ENCODE data around the gene TNK2. TPM values are rescaled to one million over a fixed set of nuclear protein-coding genes. Genes with fewer than 3 reads are reported as not detected.
"Not testable (repeated sequence)": the region's sequence is repeated elsewhere in the genome, so short reads cannot be mapped to it uniquely, and the experiment has no call there.

TNK2 gene
- total RNA-seq, 2 experiments from 2014 or later, result 43.6 to 92.1 TPM

- Histone ChIP-seq H3K79me2 (ENCODE audit: insufficient read depth, low read depth, low read length) (no peaks in the 10 kb centered on the region), H3K27ac (ENCODE audit: low read depth, low read length, poor library complexity, severe bottlenecking) (no peak overlapping the region), H2AFZ (ENCODE audit: low read length) (no peak overlapping the region), H3K4me2 (ENCODE audit: low read length) (no peak overlapping the region), H3K9me2 (ENCODE audit: insufficient read depth, low read length) (no peaks in the 10 kb centered on the region), H3K4me1 (ENCODE audit: insufficient read depth, low read length, poor library complexity, severe bottlenecking) (peaks cover 9% of the 10 kb centered on the region), H4K20me1 (ENCODE audit: insufficient read depth, low read length) (no peaks in the 10 kb centered on the region), H3K4me3 (ENCODE audit: low read depth, low read length, poor library complexity, severe bottlenecking) (no peak overlapping the region), H3K36me3 (ENCODE audit: insufficient read depth, low read length) (no peaks in the 10 kb centered on the region), H3K9me3 (ENCODE audit: low read length) (no peaks in the 10 kb centered on the region)
- no peak for TF ChIP-seq EZH2phosphoT487 (IDR thresholded peaks at IDR 0.05; ENCODE audit: borderline replicate concordance, low read depth, low read length)
- no peak for TF ChIP-seq CTCF (conservative IDR thresholded peaks at IDR 0.05; ENCODE audit: low read length)
- intact Hi-C loops (cut with micrococcal nuclease; ENCODE audit: unreplicated experiment), result no loop called here
- ChIA-PET POLR2A (interaction anchor here (1.1 kb wide), 3 partner anchors 9 to 58 kb away, joined by 3 read pairs; no protein-coding TSS in a partner anchor), CTCF (ENCODE audit: unreplicated experiment) (interaction anchor here (1.2 kb wide), 1 partner anchor 23 kb away, joined by 5 read pairs; no protein-coding TSS in a partner anchor)
- BruUV-seq (replicated peaks), result no TSS peak
- no peak for DNase-seq (ENCODE audit: low spot score)
These were observed 7.9 kb upstream of the TNK2 start for GRCh38 chr3:195916291-195916690.

GRCh38 chr3:195914648-195915473 is 6.5 kb upstream of the TNK2 start:
- BruUV-seq (replicated peaks), result no TSS peak
- Histone ChIP-seq H3K36me3 (ENCODE audit: insufficient read depth, low read length) (no peaks in the 10 kb centered on the region), H3K9me3 (ENCODE audit: low read length) (no peaks in the 10 kb centered on the region), H3K79me2 (ENCODE audit: insufficient read depth, low read depth, low read length) (no peaks in the 10 kb centered on the region), H3K4me2 (ENCODE audit: low read length) (peak overlapping the region; percentile 72), H2AFZ (ENCODE audit: low read length) (peak overlapping the region; percentile 95), H4K20me1 (ENCODE audit: insufficient read depth, low read length) (no peaks in the 10 kb centered on the region), H3K4me1 (ENCODE audit: insufficient read depth, low read length, poor library complexity, severe bottlenecking) (peaks cover 14% of the 10 kb centered on the region), H3K27ac (ENCODE audit: low read depth, low read length, poor library complexity, severe bottlenecking) (peak overlapping the region; percentile 28), H3K9me2 (ENCODE audit: insufficient read depth, low read length) (no peaks in the 10 kb centered on the region), H3K4me3 (ENCODE audit: low read depth, low read length, poor library complexity, severe bottlenecking) (peak overlapping the region; percentile 29)
- ChIA-PET CTCF (ENCODE audit: unreplicated experiment) (interaction anchor here (0.6 to 1.5 kb wide), 7 partner anchors 10 to 644 kb away, joined by 3 to 5 read pairs (median 3); partner anchors contain the start of gene XXYLT1), POLR2A (interaction anchor here (0.7 to 1.4 kb wide), 5 partner anchors 7 to 75 kb away, joined by 3 to 5 read pairs (median 4); no protein-coding TSS in a partner anchor)
- intact Hi-C loops (cut with micrococcal nuclease; ENCODE audit: unreplicated experiment), result loop anchor here (1.0 to 2.0 kb wide), 4 partner anchors 20 to 644 kb away; partner anchors contain the start of gene XXYLT1
- TF ChIP-seq CTCF (conservative IDR thresholded peaks at IDR 0.05; ENCODE audit: low read length) (peak; percentile 95), EZH2phosphoT487 (IDR thresholded peaks at IDR 0.05; ENCODE audit: borderline replicate concordance, low read depth, low read length) (no peak)
- peak; percentile 95 for DNase-seq (ENCODE audit: low spot score)

- peaks cover 16% of the 10 kb centered on the region for H3K4me1 ChIP-seq (ENCODE audit: insufficient read depth, low read length, poor library complexity, severe bottlenecking)
- not testable (repeated sequence) for H4K20me1 ChIP-seq (ENCODE audit: insufficient read depth, low read length); DNase-seq (ENCODE audit: low spot score); BruUV-seq (replicated peaks); H3K79me2 ChIP-seq (ENCODE audit: insufficient read depth, low read depth, low read length); H3K9me2 ChIP-seq (ENCODE audit: insufficient read depth, low read length); H3K36me3 ChIP-seq (ENCODE audit: insufficient read depth, low read length); H3K27ac ChIP-seq (ENCODE audit: low read depth, low read length, poor library complexity, severe bottlenecking); H3K4me3 ChIP-seq (ENCODE audit: low read depth, low read length, poor library complexity, severe bottlenecking); H3K9me3 ChIP-seq (ENCODE audit: low read length)
- H3K4me2 ChIP-seq (ENCODE audit: low read length), result peak overlapping the region; percentile 72; the same call in 1 of the 2 replicates
- CTCF ChIA-PET (ENCODE audit: unreplicated experiment), result interaction anchor here (1.0 to 1.5 kb wide), 4 partner anchors 10 to 51 kb away, joined by 3 to 4 read pairs (median 3); no protein-coding TSS in a partner anchor
- intact Hi-C loops (cut with micrococcal nuclease; ENCODE audit: unreplicated experiment), result loop anchor here (2.0 kb wide), 1 partner anchor 643 kb away; the partner anchor contains the start of gene XXYLT1
- H2AFZ ChIP-seq (ENCODE audit: low read length), result peak overlapping the region; percentile 95
- POLR2A ChIA-PET, result interaction anchor here (0.7 to 1.4 kb wide), 5 partner anchors 18 to 74 kb away, joined by 3 to 5 read pairs (median 4); no protein-coding TSS in a partner anchor
These were observed 5.8 kb upstream of the TNK2 start for GRCh38 chr3:195914146-195914545.

Data from OCI-LY7 (cell line).